Rectal smooth muscle tissue (tissue), 1 donor: ENCODE measurements around the gene TANK.

ENCODE experiments used
- H3K27ac ChIP-seq: one replicate; pipeline ENCODE4 v1.7.0; 2013; ENCODE audit warnings: low read depth, low read length, inconsistent platforms
- H3K27me3 ChIP-seq: one replicate; pipeline ENCODE4 v1.7.0; 2013; ENCODE audit warnings: low read length; ENCODE audit not compliant: control insufficient read depth, insufficient read depth
- H3K36me3 ChIP-seq: one replicate; pipeline ENCODE4 v1.7.0; 2013; ENCODE audit warnings: low read length; ENCODE audit not compliant: control insufficient read depth, insufficient read depth
- H3K4me1 ChIP-seq: one replicate; pipeline ENCODE4 v1.7.0; 2013; ENCODE audit warnings: low read length; ENCODE audit not compliant: control insufficient read depth, insufficient read depth
- H3K4me3 ChIP-seq: one replicate; pipeline ENCODE4 v1.7.0; 2013; ENCODE audit warnings: low read length
- H3K9ac ChIP-seq: one replicate; pipeline ENCODE4 v1.7.0; 2013; ENCODE audit warnings: low read length

TANK gene

DNA sequence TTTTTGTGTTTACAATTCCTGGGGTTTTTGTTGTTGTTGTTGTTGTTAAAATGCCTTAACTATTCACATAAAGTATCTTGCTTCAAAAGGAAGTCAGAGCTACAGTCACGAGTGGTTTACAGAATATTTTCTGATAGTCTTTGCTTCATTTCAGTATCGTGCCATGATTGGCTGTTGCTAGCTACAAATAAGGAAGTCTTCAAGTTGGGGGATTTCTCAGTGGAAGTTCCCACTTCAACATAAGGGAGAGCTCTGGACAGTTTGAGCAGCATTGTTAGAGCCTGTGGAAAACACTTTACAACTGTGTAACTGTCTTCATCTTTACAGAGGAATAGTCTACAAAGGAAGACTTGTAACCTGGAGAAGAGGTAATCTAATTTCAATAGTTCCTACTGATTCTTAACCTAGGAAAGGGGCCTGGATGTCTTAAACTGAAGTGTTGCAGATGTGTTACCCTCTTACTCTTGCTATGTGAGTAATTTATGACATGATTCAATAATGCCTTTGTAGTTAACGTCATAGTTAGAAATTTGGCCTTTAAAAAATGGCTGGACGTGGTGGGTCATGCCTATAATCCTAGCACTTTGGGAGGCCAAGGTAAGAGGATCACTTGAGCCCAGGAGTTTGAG is 23.4 kb upstream of the TANK start:
- peak overlapping the region; percentile 81 for H3K27ac ChIP-seq
- peaks cover 17% of the 10 kb centered on the region for H3K4me1 ChIP-seq
- H3K36me3 ChIP-seq: no peaks in the 10 kb centered on the region
- H3K27me3 ChIP-seq: no peaks in the 10 kb centered on the region
- no peak overlapping the region for H3K9ac ChIP-seq
- H3K4me3 ChIP-seq: peak overlapping the region; percentile 57

- H3K36me3 ChIP-seq: no peaks in the 10 kb centered on the region
- H3K27me3 ChIP-seq: no peaks in the 10 kb centered on the region
- H3K27ac ChIP-seq: no peak overlapping the region
- H3K4me3 ChIP-seq: peak overlapping the region; percentile 40
- peaks cover 17% of the 10 kb centered on the region for H3K4me1 ChIP-seq
- H3K9ac ChIP-seq: no peak overlapping the region
Observed at GRCh38 chr2:161138429-161138828, 21.8 kb upstream of the TANK start.

DNA sequence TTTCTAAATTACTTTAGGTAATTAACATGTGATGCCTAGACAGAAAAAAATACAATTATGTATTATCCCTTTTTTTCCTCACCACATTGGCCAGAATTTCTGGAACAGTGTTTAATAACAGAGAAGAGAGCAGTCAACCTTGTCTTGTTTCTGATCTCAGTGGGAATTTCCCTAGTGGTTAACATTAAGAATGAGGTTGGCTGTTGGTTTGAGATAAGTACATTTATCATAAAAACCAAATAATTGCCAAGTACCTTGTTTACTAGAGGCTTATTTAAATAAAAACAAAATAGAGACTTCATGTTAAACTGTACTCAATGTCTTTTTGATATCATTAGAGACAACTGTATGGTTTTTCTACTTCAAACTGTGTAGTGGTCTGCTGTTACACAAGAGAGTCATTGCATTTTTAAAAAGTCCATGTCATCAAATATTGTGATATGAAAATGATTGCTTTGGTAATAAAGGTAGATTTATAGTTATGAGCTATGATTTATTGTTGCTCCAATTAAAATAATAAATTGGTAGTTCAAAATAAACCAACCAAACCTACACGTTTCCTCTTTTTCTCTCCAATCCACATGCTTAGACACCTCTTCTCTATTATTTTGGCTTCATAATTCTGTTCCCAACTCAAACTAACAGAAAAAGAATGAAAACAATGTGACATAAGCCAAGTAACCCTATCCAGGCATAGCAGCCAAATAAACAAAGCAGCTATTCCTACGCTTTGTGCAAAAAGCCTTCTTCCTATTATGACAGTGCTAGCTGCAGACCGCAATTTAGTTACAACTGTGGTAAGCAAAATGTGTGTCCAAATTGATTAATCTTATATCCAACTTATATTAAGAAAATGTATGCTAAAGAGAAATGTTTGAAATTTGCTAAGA is 20.9 kb upstream of the TANK start:
- peaks cover 17% of the 10 kb centered on the region for H3K4me1 ChIP-seq
- H3K4me3 ChIP-seq: peak overlapping the region; percentile 49
- no peak overlapping the region for H3K27ac ChIP-seq
- no peaks in the 10 kb centered on the region for H3K36me3 ChIP-seq
- H3K9ac ChIP-seq: no peak overlapping the region
- no peaks in the 10 kb centered on the region for H3K27me3 ChIP-seq

DNA sequence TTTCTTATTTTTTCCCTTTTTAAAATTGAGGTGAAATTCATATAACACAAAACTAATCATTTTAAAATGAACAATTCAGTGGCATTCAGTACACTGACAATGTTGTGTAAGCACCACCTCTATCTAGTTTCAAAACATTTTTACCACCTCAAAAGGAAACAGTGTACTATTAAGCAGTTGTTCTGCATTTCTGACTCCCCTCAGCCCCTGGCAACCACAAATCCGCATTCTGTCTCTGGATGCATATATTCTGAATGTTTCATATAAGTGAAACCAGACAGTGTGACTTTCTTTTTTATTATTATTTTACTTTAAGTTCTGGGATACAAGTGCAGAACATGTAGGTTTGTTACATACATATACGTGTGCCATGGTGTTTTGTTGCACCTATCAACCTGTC is 19.2 kb upstream of the TANK start:
- Histone ChIP-seq H3K27me3 (no peaks in the 10 kb centered on the region), H3K36me3 (no peaks in the 10 kb centered on the region), H3K9ac (no peak overlapping the region), H3K27ac (no peak overlapping the region), H3K4me3 (no peak overlapping the region), H3K4me1 (peaks cover 8% of the 10 kb centered on the region)

GRCh38 chr2:161146209-161146775 is 13.9 kb upstream of the TANK start:
- Histone ChIP-seq H3K4me3 (no peak overlapping the region), H3K27me3 (no peaks in the 10 kb centered on the region), H3K36me3 (no peaks in the 10 kb centered on the region), H3K27ac (no peak overlapping the region), H3K9ac (no peak overlapping the region), H3K4me1 (no peaks in the 10 kb centered on the region)

- Histone ChIP-seq H3K36me3 (no peaks in the 10 kb centered on the region), H3K9ac (no peak overlapping the region), H3K4me1 (no peaks in the 10 kb centered on the region), H3K4me3 (no peak overlapping the region), H3K27ac (no peak overlapping the region), H3K27me3 (no peaks in the 10 kb centered on the region)
Observed at GRCh38 chr2:161146996-161147395, 13.2 kb upstream of the TANK start.

DNA sequence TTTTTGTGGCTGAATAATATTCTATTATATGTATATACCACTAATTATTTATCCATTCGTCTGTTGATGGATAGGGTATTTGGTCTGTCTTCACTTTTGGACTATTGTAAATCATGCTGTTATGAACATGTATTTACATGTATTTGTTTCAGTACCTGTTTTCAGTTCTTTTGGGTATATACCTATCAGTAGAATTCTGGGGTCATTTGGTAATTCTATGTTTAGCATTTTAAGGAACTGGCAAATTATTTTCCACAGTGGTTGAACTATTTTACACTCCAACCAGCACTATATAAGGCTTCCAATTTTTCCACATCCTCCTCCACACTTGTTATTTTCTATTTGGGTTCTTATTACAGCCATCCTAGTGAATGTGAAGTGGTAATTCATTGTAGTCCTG is 12.4 kb upstream of the TANK start:
- Histone ChIP-seq H3K4me1 (no peaks in the 10 kb centered on the region), H3K27me3 (no peaks in the 10 kb centered on the region), H3K9ac (no peak overlapping the region), H3K27ac (no peak overlapping the region), H3K4me3 (no peak overlapping the region), H3K36me3 (no peaks in the 10 kb centered on the region)

DNA sequence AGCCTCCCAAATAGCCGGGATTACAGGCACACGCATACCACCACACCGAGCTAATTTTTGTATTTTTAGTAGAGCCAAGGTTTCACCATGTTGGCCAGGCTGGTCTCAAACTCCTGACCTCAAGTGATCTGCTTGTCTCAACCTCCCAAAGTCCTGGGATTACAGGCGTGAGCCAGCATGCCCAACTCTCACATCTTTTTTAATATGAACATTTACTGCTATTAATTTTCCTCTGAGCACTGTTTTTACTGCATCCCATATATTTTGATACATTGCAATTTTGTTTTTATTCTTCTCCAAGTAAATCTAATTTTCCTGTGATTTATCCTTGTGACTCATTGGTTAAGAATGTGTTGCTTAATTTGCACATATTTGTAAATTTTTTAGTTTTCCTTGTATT is 9.5 kb upstream of the TANK start:
- H3K4me1 ChIP-seq: no peaks in the 10 kb centered on the region
- H3K27me3 ChIP-seq: no peaks in the 10 kb centered on the region
- H3K36me3 ChIP-seq: no peaks in the 10 kb centered on the region
- H3K4me3 ChIP-seq: no peak overlapping the region
- H3K9ac ChIP-seq: no peak overlapping the region
- H3K27ac ChIP-seq: no peak overlapping the region

GRCh38 chr2:161152302-161152701 is 7.9 kb upstream of the TANK start:
- Histone ChIP-seq H3K27me3 (no peaks in the 10 kb centered on the region), H3K9ac (no peak overlapping the region), H3K4me3 (no peak overlapping the region), H3K27ac (no peak overlapping the region), H3K4me1 (no peaks in the 10 kb centered on the region), H3K36me3 (no peaks in the 10 kb centered on the region)

- Histone ChIP-seq H3K36me3 (no peaks in the 10 kb centered on the region), H3K27ac (peak overlapping the region; percentile 22), H3K4me1 (peaks cover 14% of the 10 kb centered on the region), H3K4me3 (no peak overlapping the region), H3K27me3 (no peaks in the 10 kb centered on the region), H3K9ac (no peak overlapping the region)
Observed at GRCh38 chr2:161158882-161159281, 1.3 kb upstream of the TANK start.

DNA sequence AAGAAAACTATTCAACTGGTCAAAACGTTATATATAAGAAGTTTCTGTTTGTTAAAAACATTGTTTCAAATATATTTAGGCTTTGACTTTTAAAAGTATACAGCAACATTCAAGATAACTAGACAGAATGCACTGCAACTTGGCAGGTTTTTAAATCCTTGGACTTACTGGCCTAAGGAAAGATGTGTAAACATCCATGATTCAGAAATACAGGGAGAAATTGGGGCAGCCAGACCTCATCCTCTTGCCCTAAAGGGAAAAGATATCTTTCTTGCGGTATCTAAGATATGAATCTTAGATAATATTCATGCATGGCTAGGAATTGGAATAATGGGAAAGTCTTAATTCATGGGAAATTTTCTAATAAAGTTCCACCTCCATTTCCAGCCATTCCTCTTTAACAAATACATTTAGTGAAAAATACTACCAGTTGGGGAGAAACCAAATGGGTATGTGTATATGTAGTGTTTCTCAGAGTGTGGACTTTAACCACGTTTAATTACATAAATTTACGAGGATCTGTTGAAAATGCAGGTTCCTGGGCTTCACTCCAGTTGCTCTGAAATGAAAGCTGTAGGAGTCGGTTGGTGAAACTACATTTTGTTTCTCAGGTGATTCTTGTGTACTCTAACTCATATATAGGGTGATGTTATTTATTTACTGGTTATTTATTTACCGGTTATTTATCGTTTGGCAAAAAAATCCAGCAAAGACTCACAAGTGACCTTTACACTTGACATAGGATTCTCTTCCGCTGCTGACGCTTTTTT is 587 bp upstream of the TANK start:
- no peaks in the 10 kb centered on the region for H3K36me3 ChIP-seq
- peaks cover 14% of the 10 kb centered on the region for H3K4me1 ChIP-seq
- peak overlapping the region; percentile 85 for H3K27ac ChIP-seq
- H3K4me3 ChIP-seq: peak overlapping the region; percentile 58
- peak overlapping the region; percentile 10 for H3K9ac ChIP-seq
- no peaks in the 10 kb centered on the region for H3K27me3 ChIP-seq

- Histone ChIP-seq H3K27ac (peak overlapping the region; percentile 85), H3K9ac (peak overlapping the region; percentile 96), H3K27me3 (no peaks in the 10 kb centered on the region), H3K4me1 (peaks cover 17% of the 10 kb centered on the region), H3K4me3 (peak overlapping the region; percentile 91), H3K36me3 (no peaks in the 10 kb centered on the region)
Observed at GRCh38 chr2:161161074-161161706, 962 bp downstream of the TANK start.
